Measurements from ENCODE around the gene WDR70. TPM values are rescaled to one million over a fixed set of nuclear protein-coding genes. Genes with fewer than 3 reads are reported as not detected.
A peak's percentile ranks its signal among the peaks of the same experiment; 100 is the strongest.

WDR70 gene
- total and polyA plus RNA-seq, 12 donors: 9.2 to 26.0 (median 18.4) TPM

GRCh38 chr5:37721447-37721871 lies 342.3 kb downstream of the WDR70 start:
- Histone ChIP-seq H3K27ac (peak overlapping the region in 1 of 10 donors; percentile 5), H3K9me3 (no peaks in the 10 kb centered on the region), H3K27me3 (no peaks in the 10 kb centered on the region), H3K4me1 (peaks cover 0 to 37% (median 14%) of the 10 kb centered on the region in 9 donors), H3K4me3 (no peak overlapping the region), H3K36me3 (peaks cover 0 to 49% (median 0%) of the 10 kb centered on the region in 9 donors)
- no peak for TF ChIP-seq CTCF (IDR thresholded peaks at IDR 0.05)
- DNase-seq (no peak), ATAC-seq (no peak)
- WGBS, 2 donors: 76 to 78% methylated on average over 5 of the region's 5 CpGs
- intact Hi-C loops (cut with DNase I): no loop called here

- WGBS, 2 donors: 90 to 95% methylated on average over 6 of the region's 6 CpGs
- ATAC-seq: peak in 1 of 8 donors; percentile 37
- TF ChIP-seq CTCF (IDR thresholded peaks at IDR 0.05): no peak
Observed at GRCh38 chr5:37722236-37723161, 343.4 kb downstream of the WDR70 start.

GRCh38 chr5:37723162-37723961 lies 344.2 kb downstream of the WDR70 start:
- ATAC-seq (no peak), DNase-seq (no peak)
- H3K27ac ChIP-seq: peak overlapping the region in 1 of 10 donors; percentile 23
- intact Hi-C loops (cut with DNase I): no loop called here
- peaks cover 0 to 68% (median 6%) of the 10 kb centered on the region in 9 donors for H3K36me3 ChIP-seq
- no peaks in the 10 kb centered on the region for H3K9me3 ChIP-seq
- peaks cover 0 to 25% (median under 1%) of the 10 kb centered on the region in 9 donors for H3K4me1 ChIP-seq
- peak in 4 of 9 donors; percentile 8 to 34 (median 18) for TF ChIP-seq CTCF (IDR thresholded peaks at IDR 0.05)
- no peak overlapping the region for H3K4me3 ChIP-seq
- H3K27me3 ChIP-seq: no peaks in the 10 kb centered on the region
- 85 to 88% methylated on average over 8 of the region's 8 CpGs for whole genome bisulfite sequencing, 2 donors

More at GRCh38 chr5:37722236-37723161, 343.4 kb downstream of the WDR70 start:
- H3K4me3 ChIP-seq: no peak overlapping the region
- H3K4me1 ChIP-seq: peaks cover 0 to 31% (median 9%) of the 10 kb centered on the region in 9 donors
- DNase-seq: no peak
- no peaks in the 10 kb centered on the region for H3K9me3 ChIP-seq
- H3K27me3 ChIP-seq: no peaks in the 10 kb centered on the region
- H3K36me3 ChIP-seq: peaks cover 0 to 60% (median 4%) of the 10 kb centered on the region in 9 donors
- H3K27ac ChIP-seq: peak overlapping the region in 1 of 10 donors; percentile 5
- intact Hi-C loops (cut with DNase I): no loop called here
